H1 (cell line): ENCODE results near the gene AOPEP. TPM values are rescaled to one million over a fixed set of nuclear protein-coding genes. Genes with fewer than 3 reads are reported as not detected.

ENCODE experiments used
- CTCF ChIA-PET: fragments of 300-600 bp; sonication (Branson Sonifier 250); formaldehyde crosslinking; loops from one replicate; lab custom pipeline; 2021; ENCODE audit not compliant: partially characterized antibody; lab: Charles Lee
- POLR2A ChIA-PET: fragments of 300-600 bp; sonication (Branson Sonifier 250); formaldehyde crosslinking; loops from one replicate; lab custom pipeline; 2021; ENCODE audit warnings: inconsistent platforms; ENCODE audit not compliant: partially characterized antibody; lab: Charles Lee
- DNase-seq, 2 experiments: peaks; one replicate each; pipeline versions ENCODE4 v3.0.0 to v3.0.0-alpha.2; 2010 to 2022; ENCODE audit warnings: low spot score in 2 of 2, low read depth in 1 of 2, mixed read lengths in 1 of 2
- FAIRE-seq: peaks from 2 replicates; lab custom pipeline; 2011; peaks lifted over from hg19 to GRCh38; lab: Jason Lieb, UNC
- H2AFZ ChIP-seq: 2 replicates; pipeline ENCODE4 v1.8.1; 2012; ENCODE audit warnings: low read length, inconsistent platforms
- H2AK5ac ChIP-seq: 2 replicates; pipeline ENCODE4 v1.6.1; 2013; ENCODE audit warnings: low read depth, low read length
- H2BK120ac ChIP-seq: replicated peaks from 2 replicates; pipeline ENCODE3; 2013; ENCODE audit warnings: low read depth, low read length, inconsistent platforms
- H2BK12ac ChIP-seq: 2 replicates; pipeline ENCODE4 v1.6.1; 2013; ENCODE audit warnings: low read depth, low read length
- H2BK15ac ChIP-seq: 2 replicates; pipeline ENCODE4 v1.6.1; 2013; ENCODE audit warnings: low read length
- H2BK20ac ChIP-seq: 2 replicates; pipeline ENCODE4 v1.6.1; 2013; ENCODE audit warnings: low read length
- H2BK5ac ChIP-seq: 2 replicates; pipeline ENCODE4 v1.6.1; 2013; ENCODE audit warnings: low read depth, low read length
- H3K14ac ChIP-seq: 2 replicates; pipeline ENCODE4 v1.6.1; 2013; ENCODE audit warnings: inconsistent platforms; ENCODE audit not compliant: insufficient read length
- H3K18ac ChIP-seq: 2 replicates; pipeline ENCODE4 v1.6.1; 2013; ENCODE audit warnings: low read length; ENCODE audit errors: extremely low read depth
- H3K23ac ChIP-seq: 2 replicates; pipeline ENCODE4 v1.6.1; 2013; ENCODE audit warnings: inconsistent platforms; ENCODE audit not compliant: insufficient read length
- H3K23me2 ChIP-seq: 2 replicates; pipeline ENCODE4 v1.6.1; 2013; ENCODE audit warnings: low read depth, low read length
- H3K27ac ChIP-seq: 2 replicates; pipeline ENCODE4 v1.6.1; 2011; ENCODE audit warnings: low read depth, low read length, inconsistent platforms
- H3K27me3 ChIP-seq, 4 experiments: replicated peaks in 1 of 4; 1 replicate in 1 of 4; 2 replicates in 3 of 4; pipeline versions ENCODE4 v1.6.1 to v1.8.1; 2011 to 2013; ENCODE audit warnings: low read length in 3 of 4, mild to moderate bottlenecking in 3 of 4, inconsistent platforms in 2 of 4, mixed read lengths in 2 of 4, moderate library complexity in 1 of 4; ENCODE audit not compliant: control insufficient read depth in 3 of 4, insufficient read depth in 3 of 4; ENCODE audit errors: extremely low read depth in 1 of 4
- H3K36me3 ChIP-seq, 4 experiments: 2 replicates each; pipeline versions ENCODE4 v1.6.1 to v1.8.1; 2011 to 2013; ENCODE audit warnings: mild to moderate bottlenecking in 4 of 4, low read length in 3 of 4, moderate library complexity in 2 of 4, control low read depth in 1 of 4, inconsistent platforms in 1 of 4; ENCODE audit not compliant: insufficient read depth in 4 of 4, control insufficient read depth in 2 of 4
- H3K4ac ChIP-seq: replicated peaks from 2 replicates; pipeline ENCODE3; 2013; ENCODE audit warnings: low read length, low read depth, mixed read lengths, inconsistent platforms; ENCODE audit not compliant: insufficient read length
- H3K4me1 ChIP-seq, 4 experiments: replicated peaks in 1 of 4; 1 replicate in 1 of 4; 2 replicates in 3 of 4; pipeline versions ENCODE4 v1.6.1 to v1.8.1; 2011 to 2013; ENCODE audit warnings: low read length in 3 of 4, inconsistent platforms in 2 of 4, mixed read lengths in 1 of 4; ENCODE audit not compliant: insufficient read depth in 4 of 4, control insufficient read depth in 3 of 4
- H3K4me2 ChIP-seq, 2 experiments: 2 replicates each; pipeline versions ENCODE4 v1.6.1 to v1.8.1; 2011 to 2013; ENCODE audit warnings: low read depth in 2 of 2, low read length in 2 of 2, control low read depth in 1 of 2, inconsistent platforms in 1 of 2, mild to moderate bottlenecking in 1 of 2; ENCODE audit not compliant: insufficient read depth in 1 of 2
- H3K4me3 ChIP-seq, 4 experiments: fragments of 200-600, 300-600 bp in 1 of 4; sonication (generic), shearing (Covaris generic), sonication (Bioruptor Twin) in 1 of 4; 2 replicates each; pipeline versions ENCODE4 v1.5.1 to v1.8.1; 2011 to 2016; ENCODE audit warnings: low read length in 4 of 4, low read depth in 3 of 4, control low read depth in 2 of 4, inconsistent platforms in 2 of 4, mild to moderate bottlenecking in 2 of 4, mixed read lengths in 1 of 4, moderate library complexity in 1 of 4; ENCODE audit not compliant: insufficient read depth in 2 of 4; ENCODE audit errors: extremely low read depth in 1 of 4
- H3K56ac ChIP-seq: replicated peaks from 2 replicates; pipeline ENCODE3; 2013; ENCODE audit warnings: low read depth, mild to moderate bottlenecking, mixed read lengths, low read length, inconsistent platforms; ENCODE audit not compliant: insufficient read length
- H3K79me1 ChIP-seq: 2 replicates; pipeline ENCODE4 v1.6.1; 2013; ENCODE audit warnings: low read depth, low read length, control low read depth
- H3K79me2 ChIP-seq, 2 experiments: 2 replicates each; pipeline versions ENCODE4 v1.6.1 to v1.8.1; 2012 to 2013; ENCODE audit warnings: low read length in 2 of 2, mild to moderate bottlenecking in 2 of 2, inconsistent platforms in 1 of 2; ENCODE audit not compliant: insufficient read depth in 2 of 2, control insufficient read depth in 1 of 2
- H3K9ac ChIP-seq, 4 experiments: replicated peaks in 1 of 4; 1 replicate in 1 of 4; 2 replicates in 3 of 4; pipeline versions ENCODE4 v1.6.1 to v1.8.1; 2011 to 2013; ENCODE audit warnings: low read depth in 3 of 4, low read length in 3 of 4, control low read depth in 2 of 4, mild to moderate bottlenecking in 2 of 4, moderate library complexity in 2 of 4, inconsistent platforms in 1 of 4; ENCODE audit errors: extremely low read depth in 1 of 4
- H3K9me3 ChIP-seq, 2 experiments: 2 replicates each; pipeline versions ENCODE4 v1.6.1 to v1.8.1; 2012 to 2013; ENCODE audit warnings: mild to moderate bottlenecking in 2 of 2, moderate library complexity in 2 of 2, control low read depth in 1 of 2, inconsistent platforms in 1 of 2, low read depth in 1 of 2, low read length in 1 of 2, mixed read lengths in 1 of 2; ENCODE audit not compliant: insufficient read depth in 2 of 2
- H4K20me1 ChIP-seq, 2 experiments: replicated peaks in 1 of 2; 2 replicates each; pipeline versions ENCODE3 to v1.8.1; 2011 to 2013; ENCODE audit warnings: inconsistent platforms in 2 of 2, low read length in 2 of 2, mild to moderate bottlenecking in 1 of 2; ENCODE audit not compliant: insufficient read depth in 2 of 2, control insufficient read depth in 1 of 2
- H4K5ac ChIP-seq: 2 replicates; pipeline ENCODE4 v1.6.1; 2013; ENCODE audit warnings: low read length, low read depth, mixed read lengths, inconsistent platforms; ENCODE audit not compliant: insufficient read length
- H4K8ac ChIP-seq: 2 replicates; pipeline ENCODE4 v1.8.0; 2013; ENCODE audit warnings: mild to moderate bottlenecking, moderate library complexity, low read length, inconsistent platforms; ENCODE audit not compliant: insufficient read depth; ENCODE audit errors: extremely low read depth
- H4K91ac ChIP-seq: replicated peaks from 2 replicates; pipeline ENCODE3; 2013; ENCODE audit warnings: low read length, mixed read lengths, inconsistent platforms; ENCODE audit not compliant: insufficient read length
- POU5F1 ChIP-seq: IDR thresholded peaks from 2 replicates; pipeline ENCODE4 v1.6.1; 2011; ENCODE audit warnings: low read depth, mild to moderate bottlenecking, low read length, moderate library complexity
- SIRT6 ChIP-seq: IDR thresholded peaks from one replicate; pipeline ENCODE4 v1.7.1; 2012; ENCODE audit warnings: low read length, inconsistent platforms
- TBP ChIP-seq: IDR thresholded peaks from 2 replicates; pipeline ENCODE4 v1.6.1; 2011; ENCODE audit warnings: low read depth, low read length, improper control_type of control experiment
- WGBS, 2 experiments: shearing (Covaris generic) in 1 of 2; methylation state at CpG; one replicate each; pipeline versions ENCODE4 v1.1.6 to v1.1.7; 2013 to 2015; ENCODE audit warnings: low lambda C conversion rate in 2 of 2, mixed read lengths in 2 of 2, inconsistent platforms in 1 of 2, low coverage in 1 of 2, missing lambda C conversion rate in 1 of 2; ENCODE audit not compliant: insufficient replicate concordance in 2 of 2, insufficient coverage in 1 of 2, insufficient read length in 1 of 2; ENCODE audit errors: extremely low coverage in 1 of 2, missing lambda C conversion rate in 1 of 2; 5-methylcytosine and 5-hydroxymethylcytosine counted together
- polyA plus RNA-seq, 7 experiments: library from polyadenylated mRNA; depleted of rRNA in 3 of 7; stranded (reverse) in 5 of 7; unstranded in 2 of 7; fragments of >200 nt in 5 of 7; fragments of 200-250 nt in 2 of 7; gene quantifications; 1 replicate in 5 of 7; 2 replicates in 1 of 7; 4 replicates in 1 of 7; pipeline versions ENCODE4 v1.2.1 to v1.2.3, GENCODE V29; 2011 to 2013; ENCODE audit warnings: missing spikeins in 2 of 7, mixed read lengths in 2 of 7
- total RNA-seq: library from RNA; stranded (reverse); fragmentation: NEBNext Ultra II Directional; extraction: Animal tissue kit (Norgen Biotek cat#: 25700); gene quantifications from 2 replicates; pipeline ENCODE4 v1.2.1, GENCODE V29; 2021

The AOPEP gene
- total and polyA plus RNA-seq, 2 of the 8 experiments (the other 6 are each of a cell fraction or from before 2014, with no cell fraction given): 6.1 to 14.3 TPM

GRCh38 chr9:94720846-94721549 lies 5.5 kb upstream of the AOPEP start:
- Histone ChIP-seq H3K4ac (no peak overlapping the region), H2AFZ (no peak overlapping the region), H2BK20ac (no peak overlapping the region), H4K91ac (no peak overlapping the region), H3K79me1 (no peaks in the 10 kb centered on the region), H3K14ac (no peak overlapping the region), H3K4me2 (no peak overlapping the region), H3K23me2 (no peaks in the 10 kb centered on the region), H4K5ac (no peak overlapping the region), H3K23ac (no peak overlapping the region), H2BK5ac (no peak overlapping the region), H2BK15ac (no peak overlapping the region), H4K8ac (no peak overlapping the region), H3K27me3 (no peaks in the 10 kb centered on the region), H4K20me1 (no peaks in the 10 kb centered on the region), H3K4me3 (no peak overlapping the region), H3K9ac (no peak overlapping the region), H3K27ac (no peak overlapping the region), H2BK120ac (no peak overlapping the region), H2BK12ac (no peak overlapping the region), H2AK5ac (no peak overlapping the region), H3K4me1 (no peaks in the 10 kb centered on the region), H3K36me3 (no peaks in the 10 kb centered on the region), H3K56ac (no peak overlapping the region), H3K9me3 (no peaks in the 10 kb centered on the region), H3K79me2 (no peaks in the 10 kb centered on the region), H3K18ac (no peak overlapping the region)
- 87% methylated on average over 5 of the region's 5 CpGs; no CpG with 5 or more reads in 1 of the 2 experiments for WGBS, 2 experiments
- DNase-seq: no peak
- no peak for FAIRE-seq
- CTCF ChIA-PET: interaction anchor here (0.6 to 0.8 kb wide), 3 partner anchors 9 to 624 kb away, joined by 3 read pairs; no protein-coding TSS in a partner anchor
- POLR2A ChIA-PET: no interaction called here
- no peak for TF ChIP-seq POU5F1
- no peak for TF ChIP-seq SIRT6
- TF ChIP-seq TBP: no peak
